ENCODE results near the gene ABL2. TPM values are rescaled to one million over a fixed set of nuclear protein-coding genes. Genes with fewer than 3 reads are reported as not detected.

The ABL2 gene
- total and polyA plus RNA-seq, 9 of the 15 experiments (the other 6 are each of a cell fraction or from before 2014, with no cell fraction given) = 1.4 to 15.0 (median 8.6) TPM

GRCh38 chr1:179129702-179130473 is 99.6 kb downstream of the ABL2 start (continued):
- TF ChIP-seq MLLT1 (IDR thresholded peaks at IDR 0.05) (peak in 1 of 2 experiments; percentile 74; a peak in 1 of 4 replicates), POLR2AphosphoS5 (IDR thresholded peaks at IDR 0.05; ENCODE audit: control insufficient read depth, insufficient read depth, low read depth, low read length) (no peak), MEF2D (tag; conservative IDR thresholded peaks at IDR 0.05; ENCODE audit: low read depth) (no peak; the same call in 1 of the 2 replicates), MXD1 (CRISPR knock-in tag; IDR thresholded peaks at IDR 0.05; ENCODE audit: borderline replicate concordance, poor library complexity, severe bottlenecking) (no peak), STAT5A (IDR thresholded peaks at IDR 0.05; ENCODE audit: borderline replicate concordance, low read length) (no peak), CBFA2T2 (conservative IDR thresholded peaks at IDR 0.05) (no peak), HDAC1 (IDR thresholded peaks at IDR 0.05) (0 out of 4 replicates have a peak, but pooled peaks of 1 of the 2 experiments have one; percentile 37), DLX4 (CRISPR knock-in tag; IDR thresholded peaks at IDR 0.05) (no peak), CEBPG (CRISPR knock-in tag; IDR thresholded peaks at IDR 0.05) (no peak), CEBPG (tag; conservative IDR thresholded peaks at IDR 0.05 in 1 of 2, IDR thresholded peaks at IDR 0.05 in 1 of 2) (no peak)
- TF ChIP-seq, protein P1, sequence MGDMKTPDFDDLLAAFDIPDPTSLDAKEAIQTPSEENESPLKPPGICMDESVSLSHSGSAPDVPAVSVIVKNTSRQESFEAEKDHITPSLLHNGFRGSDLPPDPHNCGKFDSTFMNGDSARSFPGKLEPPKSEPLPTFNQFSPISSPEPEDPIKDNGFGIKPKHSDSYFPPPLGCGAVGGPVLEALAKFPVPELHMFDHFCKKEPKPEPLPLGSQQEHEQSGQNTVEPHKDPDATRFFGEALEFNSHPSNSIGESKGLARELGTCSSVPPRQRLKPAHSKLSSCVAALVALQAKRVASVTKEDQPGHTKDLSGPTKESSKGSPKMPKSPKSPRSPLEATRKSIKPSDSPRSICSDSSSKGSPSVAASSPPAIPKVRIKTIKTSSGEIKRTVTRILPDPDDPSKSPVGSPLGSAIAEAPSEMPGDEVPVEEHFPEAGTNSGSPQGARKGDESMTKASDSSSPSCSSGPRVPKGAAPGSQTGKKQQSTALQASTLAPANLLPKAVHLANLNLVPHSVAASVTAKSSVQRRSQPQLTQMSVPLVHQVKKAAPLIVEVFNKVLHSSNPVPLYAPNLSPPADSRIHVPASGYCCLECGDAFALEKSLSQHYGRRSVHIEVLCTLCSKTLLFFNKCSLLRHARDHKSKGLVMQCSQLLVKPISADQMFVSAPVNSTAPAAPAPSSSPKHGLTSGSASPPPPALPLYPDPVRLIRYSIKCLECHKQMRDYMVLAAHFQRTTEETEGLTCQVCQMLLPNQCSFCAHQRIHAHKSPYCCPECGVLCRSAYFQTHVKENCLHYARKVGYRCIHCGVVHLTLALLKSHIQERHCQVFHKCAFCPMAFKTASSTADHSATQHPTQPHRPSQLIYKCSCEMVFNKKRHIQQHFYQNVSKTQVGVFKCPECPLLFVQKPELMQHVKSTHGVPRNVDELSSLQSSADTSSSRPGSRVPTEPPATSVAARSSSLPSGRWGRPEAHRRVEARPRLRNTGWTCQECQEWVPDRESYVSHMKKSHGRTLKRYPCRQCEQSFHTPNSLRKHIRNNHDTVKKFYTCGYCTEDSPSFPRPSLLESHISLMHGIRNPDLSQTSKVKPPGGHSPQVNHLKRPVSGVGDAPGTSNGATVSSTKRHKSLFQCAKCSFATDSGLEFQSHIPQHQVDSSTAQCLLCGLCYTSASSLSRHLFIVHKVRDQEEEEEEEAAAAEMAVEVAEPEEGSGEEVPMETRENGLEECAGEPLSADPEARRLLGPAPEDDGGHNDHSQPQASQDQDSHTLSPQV (IDR thresholded peaks at IDR 0.05) = 0 out of 2 replicates have a peak, but pooled peaks have one; percentile 27
- TF ChIP-seq, protein P2, sequence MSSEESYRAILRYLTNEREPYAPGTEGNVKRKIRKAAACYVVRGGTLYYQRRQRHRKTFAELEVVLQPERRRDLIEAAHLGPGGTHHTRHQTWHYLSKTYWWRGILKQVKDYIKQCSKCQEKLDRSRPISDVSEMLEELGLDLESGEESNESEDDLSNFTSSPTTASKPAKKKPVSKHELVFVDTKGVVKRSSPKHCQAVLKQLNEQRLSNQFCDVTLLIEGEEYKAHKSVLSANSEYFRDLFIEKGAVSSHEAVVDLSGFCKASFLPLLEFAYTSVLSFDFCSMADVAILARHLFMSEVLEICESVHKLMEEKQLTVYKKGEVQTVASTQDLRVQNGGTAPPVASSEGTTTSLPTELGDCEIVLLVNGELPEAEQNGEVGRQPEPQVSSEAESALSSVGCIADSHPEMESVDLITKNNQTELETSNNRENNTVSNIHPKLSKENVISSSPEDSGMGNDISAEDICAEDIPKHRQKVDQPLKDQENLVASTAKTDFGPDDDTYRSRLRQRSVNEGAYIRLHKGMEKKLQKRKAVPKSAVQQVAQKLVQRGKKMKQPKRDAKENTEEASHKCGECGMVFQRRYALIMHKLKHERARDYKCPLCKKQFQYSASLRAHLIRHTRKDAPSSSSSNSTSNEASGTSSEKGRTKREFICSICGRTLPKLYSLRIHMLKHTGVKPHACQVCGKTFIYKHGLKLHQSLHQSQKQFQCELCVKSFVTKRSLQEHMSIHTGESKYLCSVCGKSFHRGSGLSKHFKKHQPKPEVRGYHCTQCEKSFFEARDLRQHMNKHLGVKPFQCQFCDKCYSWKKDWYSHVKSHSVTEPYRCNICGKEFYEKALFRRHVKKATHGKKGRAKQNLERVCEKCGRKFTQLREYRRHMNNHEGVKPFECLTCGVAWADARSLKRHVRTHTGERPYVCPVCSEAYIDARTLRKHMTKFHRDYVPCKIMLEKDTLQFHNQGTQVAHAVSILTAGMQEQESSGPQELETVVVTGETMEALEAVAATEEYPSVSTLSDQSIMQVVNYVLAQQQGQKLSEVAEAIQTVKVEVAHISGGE (CRISPR knock-in tag; IDR thresholded peaks at IDR 0.05) = peak in 1 of 3 experiments; percentile 30; a peak in 1 of 6 replicates
